ENCODE measurements around the gene TMEM51. TPM values are rescaled to one million over a fixed set of nuclear protein-coding genes. Genes with fewer than 3 reads are reported as not detected.

Gene TMEM51
- total RNA-seq = 1.6 TPM

GRCh38 chr1:15153184-15153841, at the start of gene TMEM51:
Gene TMEM51, plus strand, starts transcription at chr1:15153747. Its CDS starts 61,341 bp downstream, at chr1:15215088.
- DNase-seq (ENCODE audit: low spot score in 2 of 2) (peak; percentile 60 to 70), FAIRE-seq (no peak)

- DNase-seq (ENCODE audit: low spot score in 2 of 2) (no peak), FAIRE-seq (no peak)
Measured at GRCh38 chr1:15103906-15104305, 49.6 kb upstream of the TMEM51 start.

GRCh38 chr1:15104768-15105167, 48.8 kb upstream of the TMEM51 start:
- DNase-seq (ENCODE audit: low spot score in 2 of 2) (no peak), FAIRE-seq (no peak)

GRCh38 chr1:15106608-15107007, 46.9 kb upstream of the TMEM51 start:
- DNase-seq (ENCODE audit: low spot score in 2 of 2) (no peak), FAIRE-seq (no peak)

- FAIRE-seq = no peak
- DNase-seq (ENCODE audit: low spot score in 2 of 2) = no peak
Measured at GRCh38 chr1:15107058-15107687, 46.4 kb upstream of the TMEM51 start.

- no peak for DNase-seq (ENCODE audit: low spot score in 2 of 2)
- FAIRE-seq = no peak
Measured at GRCh38 chr1:15107911-15108310, 45.6 kb upstream of the TMEM51 start.

GRCh38 chr1:15110128-15110866, 43.2 kb upstream of the TMEM51 start:
- FAIRE-seq (no peak), DNase-seq (ENCODE audit: low spot score in 2 of 2) (no peak)

- FAIRE-seq = no peak
Measured at GRCh38 chr1:15110867-15111230, 42.7 kb upstream of the TMEM51 start.

GRCh38 chr1:15113146-15113545, 40.4 kb upstream of the TMEM51 start:
- no peak for DNase-seq (ENCODE audit: low spot score in 2 of 2)
- FAIRE-seq = no peak

More at GRCh38 chr1:15110867-15111230, 42.7 kb upstream of the TMEM51 start:
- no peak for DNase-seq (ENCODE audit: low spot score in 2 of 2)

- FAIRE-seq (no peak), DNase-seq (ENCODE audit: low spot score in 2 of 2) (no peak)
Measured at GRCh38 chr1:15114884-15115283, 38.7 kb upstream of the TMEM51 start.

GRCh38 chr1:15115542-15116330, 37.8 kb upstream of the TMEM51 start:
- FAIRE-seq = no peak
- no peak for DNase-seq (ENCODE audit: low spot score in 2 of 2)

GRCh38 chr1:15116966-15117365, 36.6 kb upstream of the TMEM51 start:
- FAIRE-seq (no peak), DNase-seq (ENCODE audit: low spot score in 2 of 2) (no peak)

GRCh38 chr1:15117671-15118325, 35.7 kb upstream of the TMEM51 start:
- FAIRE-seq = no peak
- no peak for DNase-seq (ENCODE audit: low spot score in 2 of 2)

GRCh38 chr1:15118579-15118978, 35.0 kb upstream of the TMEM51 start:
- no peak for FAIRE-seq
- no peak for DNase-seq (ENCODE audit: low spot score in 2 of 2)

GRCh38 chr1:15120251-15120945, 33.1 kb upstream of the TMEM51 start:
- no peak for FAIRE-seq
- no peak for DNase-seq (ENCODE audit: low spot score in 2 of 2)

GRCh38 chr1:15122331-15122730, 31.2 kb upstream of the TMEM51 start:
- FAIRE-seq (no peak), DNase-seq (ENCODE audit: low spot score in 2 of 2) (no peak)

GRCh38 chr1:15123270-15123669, 30.3 kb upstream of the TMEM51 start:
- FAIRE-seq = no peak
- DNase-seq (ENCODE audit: low spot score in 2 of 2) = no peak

GRCh38 chr1:15123925-15124324, 29.6 kb upstream of the TMEM51 start:
- FAIRE-seq = no peak

GRCh38 chr1:15124362-15125100, 29.0 kb upstream of the TMEM51 start:
- no peak for FAIRE-seq

More at GRCh38 chr1:15123925-15124324, 29.6 kb upstream of the TMEM51 start:
- DNase-seq (ENCODE audit: low spot score in 2 of 2) = no peak

More at GRCh38 chr1:15124362-15125100, 29.0 kb upstream of the TMEM51 start:
- DNase-seq (ENCODE audit: low spot score in 2 of 2) = no peak
